ENCODE measurements around the gene ZHX3. TPM values are rescaled to one million over a fixed set of nuclear protein-coding genes. Genes with fewer than 3 reads are reported as not detected.

ZHX3 gene, protein sequence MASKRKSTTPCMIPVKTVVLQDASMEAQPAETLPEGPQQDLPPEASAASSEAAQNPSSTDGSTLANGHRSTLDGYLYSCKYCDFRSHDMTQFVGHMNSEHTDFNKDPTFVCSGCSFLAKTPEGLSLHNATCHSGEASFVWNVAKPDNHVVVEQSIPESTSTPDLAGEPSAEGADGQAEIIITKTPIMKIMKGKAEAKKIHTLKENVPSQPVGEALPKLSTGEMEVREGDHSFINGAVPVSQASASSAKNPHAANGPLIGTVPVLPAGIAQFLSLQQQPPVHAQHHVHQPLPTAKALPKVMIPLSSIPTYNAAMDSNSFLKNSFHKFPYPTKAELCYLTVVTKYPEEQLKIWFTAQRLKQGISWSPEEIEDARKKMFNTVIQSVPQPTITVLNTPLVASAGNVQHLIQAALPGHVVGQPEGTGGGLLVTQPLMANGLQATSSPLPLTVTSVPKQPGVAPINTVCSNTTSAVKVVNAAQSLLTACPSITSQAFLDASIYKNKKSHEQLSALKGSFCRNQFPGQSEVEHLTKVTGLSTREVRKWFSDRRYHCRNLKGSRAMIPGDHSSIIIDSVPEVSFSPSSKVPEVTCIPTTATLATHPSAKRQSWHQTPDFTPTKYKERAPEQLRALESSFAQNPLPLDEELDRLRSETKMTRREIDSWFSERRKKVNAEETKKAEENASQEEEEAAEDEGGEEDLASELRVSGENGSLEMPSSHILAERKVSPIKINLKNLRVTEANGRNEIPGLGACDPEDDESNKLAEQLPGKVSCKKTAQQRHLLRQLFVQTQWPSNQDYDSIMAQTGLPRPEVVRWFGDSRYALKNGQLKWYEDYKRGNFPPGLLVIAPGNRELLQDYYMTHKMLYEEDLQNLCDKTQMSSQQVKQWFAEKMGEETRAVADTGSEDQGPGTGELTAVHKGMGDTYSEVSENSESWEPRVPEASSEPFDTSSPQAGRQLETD
- 10 to 100 TPM; 10.4 to 10.5 TPM for total RNA-seq
- polyA plus RNA-seq = 10 to 100 TPM in 1 of 3 donors, 1 to 10 TPM in 2; 3.3 to 14.4 (median 5.0) TPM
- total RNA-seq = 14.0 to 25.6 (median 20.2) reads per million in 6 experiments

DNA sequence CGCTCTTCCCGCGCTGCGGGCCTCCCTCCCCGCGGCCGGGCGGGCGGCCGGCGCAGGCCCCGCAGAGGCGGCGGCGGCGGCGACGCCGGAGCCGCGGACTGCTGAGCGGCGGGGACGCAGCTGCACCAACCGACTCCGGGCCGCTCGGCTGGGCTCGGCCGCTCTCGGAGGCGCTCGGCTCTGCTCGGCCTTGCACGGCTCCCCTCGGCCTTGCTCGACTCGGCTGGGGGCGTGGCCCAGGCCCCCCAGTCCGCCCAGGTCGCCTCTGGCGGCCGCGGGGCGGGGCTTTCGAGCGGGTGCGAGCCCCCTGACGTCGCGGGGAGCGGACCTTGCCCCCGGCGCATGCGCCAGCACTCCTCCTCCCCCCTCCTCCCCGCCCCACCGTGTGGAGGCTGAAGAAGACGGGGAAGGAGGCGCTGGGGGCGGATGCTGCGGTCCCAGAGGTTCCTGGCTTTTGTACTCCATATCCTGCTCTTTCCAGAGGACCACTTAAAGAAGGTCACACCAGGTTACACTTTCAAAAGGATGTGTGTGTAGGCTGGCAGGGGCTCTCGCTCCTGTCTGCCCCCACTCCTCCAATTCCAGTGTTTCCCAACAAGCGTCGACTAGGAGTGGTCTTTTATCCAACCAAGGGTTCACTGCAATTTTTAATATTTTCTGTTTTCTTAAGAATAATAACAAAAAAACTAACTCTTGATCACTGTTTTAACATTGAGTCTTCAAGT is at the start of gene ZHX3:
Gene ZHX3 (minus strand): TSS at position 186 of the 725 bp plus-strand sequence. CDS start 112,815 bp downstream, outside the sequence.
- ATAC-seq (peak; percentile 96 to 97), DNase-seq (peak; percentile 93 to 99 (median 97))
- Mint-ChIP-seq H3K9me3 (no peaks in the 10 kb centered on the region), H3K27me3 (no peaks in the 10 kb centered on the region), H3K4me1 (peaks cover 9 to 24% (median 21%) of the 10 kb centered on the region in 4 donors), H3K36me3 (no peaks in the 10 kb centered on the region), H3K4me3 (peak within 1 kb of the TSS; percentile 83 to 95 (median 88)), H3K27ac (peak within 1 kb of the TSS; percentile 73 to 92 (median 82))
- POLR2A ChIA-PET = interaction anchor here (0.7 to 1.4 kb wide), 4 partner anchors 12 to 183 kb away, joined by 3 to 8 read pairs (median 4); no protein-coding TSS in a partner anchor

DNA sequence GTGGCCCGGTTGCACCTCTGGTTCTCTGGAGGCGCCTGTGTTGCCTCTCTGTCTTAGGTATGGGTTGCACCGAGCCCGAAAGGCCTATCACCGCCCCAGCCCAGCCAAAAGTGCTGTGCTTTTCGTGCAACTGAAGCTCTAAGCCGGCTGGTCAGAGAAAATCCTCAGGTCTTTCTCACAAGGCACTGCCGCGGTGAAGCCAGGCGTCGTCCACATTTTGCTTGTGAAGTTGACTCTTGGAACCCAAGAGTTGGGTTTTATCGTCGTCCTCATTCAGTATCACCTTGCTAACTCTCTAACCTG is 49.8 kb upstream of the ZHX3 start:
- no peak overlapping the region for H3K27ac Mint-ChIP-seq
- peaks cover 0 to 14% (median 7%) of the 10 kb centered on the region in 3 donors for H3K36me3 Mint-ChIP-seq
- no peak for DNase-seq
- peaks cover 0 to 10% (median 8%) of the 10 kb centered on the region in 4 donors for H3K4me1 Mint-ChIP-seq
- H3K4me3 Mint-ChIP-seq = peak overlapping the region; percentile 46 to 70 (median 66)
- peaks cover 4 to 18% (median 9%) of the 10 kb centered on the region in 9 donors for H3K9me3 Mint-ChIP-seq
- peaks cover 12 to 47% (median 41%) of the 10 kb centered on the region in 5 donors for H3K27me3 Mint-ChIP-seq
- POLR2A ChIA-PET = no interaction called here
- ATAC-seq = no peak

DNA sequence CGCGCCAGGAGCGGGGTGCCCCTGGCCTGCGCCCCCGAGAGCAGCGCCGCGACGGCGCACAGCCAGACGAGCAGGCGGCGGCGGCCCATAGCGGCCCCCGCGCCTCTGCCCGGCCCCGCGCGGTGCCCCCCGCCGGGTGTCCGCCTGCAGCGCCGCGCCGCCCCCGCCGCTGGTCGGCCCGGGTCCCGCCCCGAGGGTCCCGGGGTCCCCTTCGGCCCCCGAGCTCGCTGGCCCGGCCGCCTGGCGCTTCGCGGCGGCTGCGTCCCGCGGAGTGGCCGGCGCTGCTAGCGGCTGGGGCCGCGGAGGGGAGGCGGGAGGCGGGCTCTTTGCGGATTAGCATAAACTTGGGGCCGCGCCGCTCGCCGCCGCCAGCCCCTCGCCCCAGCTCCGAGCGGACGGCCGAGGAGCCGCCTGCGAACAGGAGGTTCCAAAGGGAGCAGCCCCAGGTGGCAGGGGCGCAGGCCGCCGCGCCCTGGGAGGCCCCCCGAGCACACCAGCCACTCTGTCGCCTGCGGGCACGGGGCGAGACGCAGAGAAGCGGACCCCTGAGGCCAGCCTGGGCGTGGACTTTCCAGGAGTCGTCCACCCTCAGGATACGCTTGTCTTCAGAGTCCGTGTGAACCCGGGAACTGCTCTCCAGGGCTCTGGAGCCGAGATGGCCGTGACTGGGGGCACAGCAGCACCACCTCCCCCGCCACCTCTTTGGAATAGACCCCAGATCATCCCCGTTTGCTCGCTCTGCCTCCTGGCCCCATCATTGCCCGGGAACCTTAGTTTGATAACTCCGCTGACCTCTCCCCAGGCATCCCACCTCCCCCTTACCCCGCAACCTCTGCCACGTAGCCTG is 49.2 kb upstream of the ZHX3 start, which contains the start of gene EMILIN3:
Gene EMILIN3 (minus strand): TSS at position 273 of the 847 bp plus-strand sequence. CDS start 184 bp downstream, at position 89.
- ATAC-seq (no peak), DNase-seq (no peak)
- peaks cover 0 to 10% (median 8%) of the 10 kb centered on the region in 4 donors for H3K4me1 Mint-ChIP-seq
- peaks cover 12 to 47% (median 41%) of the 10 kb centered on the region in 5 donors for H3K27me3 Mint-ChIP-seq
- POLR2A ChIA-PET = no interaction called here
- peak within 1 kb of the TSS; percentile 46 to 70 (median 66) for H3K4me3 Mint-ChIP-seq
- no peak within 1 kb of the TSS for H3K27ac Mint-ChIP-seq
- H3K36me3 Mint-ChIP-seq = peaks cover 0 to 10% (median 7%) of the 10 kb centered on the region in 3 donors
- peaks cover 4 to 13% (median 8%) of the 10 kb centered on the region in 9 donors for H3K9me3 Mint-ChIP-seq

DNA sequence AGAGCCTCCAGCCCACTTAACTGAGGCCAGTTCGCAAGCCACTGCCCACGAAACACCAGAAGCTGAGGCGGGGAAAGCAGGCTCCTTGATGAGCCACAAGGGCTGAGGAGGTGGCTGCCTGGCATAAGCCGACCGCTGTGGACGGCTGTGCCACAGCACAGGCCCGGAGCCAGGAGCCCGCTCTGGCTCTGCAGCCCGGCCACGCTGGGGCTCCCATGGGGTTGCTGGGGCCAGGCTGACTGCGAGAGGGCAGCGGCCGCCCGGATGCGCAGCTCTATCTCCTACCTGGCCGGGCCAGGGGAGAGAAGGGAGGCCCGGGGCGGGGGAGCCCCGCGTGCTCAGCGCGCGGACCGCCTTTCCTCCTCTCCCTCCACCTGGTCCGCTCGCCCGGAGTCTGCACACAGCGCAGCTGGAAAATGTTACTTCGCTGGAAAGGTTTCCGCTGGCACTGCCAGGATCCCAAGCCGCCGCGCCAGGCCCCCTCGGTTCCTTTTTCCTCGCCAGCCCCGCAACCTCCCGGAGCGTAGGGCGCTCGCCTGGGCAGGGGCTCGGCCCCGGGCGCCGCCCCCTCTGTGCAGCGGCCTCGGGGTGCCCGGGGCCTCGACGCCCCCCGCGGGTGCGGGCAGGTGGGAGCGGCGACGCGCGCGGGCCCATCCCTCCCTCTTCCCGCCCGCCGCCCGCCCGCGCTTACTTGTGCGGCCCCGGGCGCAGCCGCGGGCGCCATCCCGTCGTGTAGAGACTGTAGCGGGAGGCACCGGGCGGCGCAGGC is 48.4 kb upstream of the ZHX3 start:
- Mint-ChIP-seq H3K9me3 (peaks cover 0 to 5% (median 1%) of the 10 kb centered on the region in 9 donors), H3K4me1 (peaks cover 0 to 10% (median 8%) of the 10 kb centered on the region in 4 donors), H3K36me3 (peaks cover 0 to 5% (median 1%) of the 10 kb centered on the region in 3 donors), H3K27ac (no peak overlapping the region), H3K4me3 (peak overlapping the region in 4 of 10 donors; percentile 18 to 52 (median 38)), H3K27me3 (peaks cover 10 to 47% (median 36%) of the 10 kb centered on the region in 5 donors)
- POLR2A ChIA-PET = no interaction called here
- no peak for DNase-seq
- ATAC-seq = peak; percentile 20 to 23

DNA sequence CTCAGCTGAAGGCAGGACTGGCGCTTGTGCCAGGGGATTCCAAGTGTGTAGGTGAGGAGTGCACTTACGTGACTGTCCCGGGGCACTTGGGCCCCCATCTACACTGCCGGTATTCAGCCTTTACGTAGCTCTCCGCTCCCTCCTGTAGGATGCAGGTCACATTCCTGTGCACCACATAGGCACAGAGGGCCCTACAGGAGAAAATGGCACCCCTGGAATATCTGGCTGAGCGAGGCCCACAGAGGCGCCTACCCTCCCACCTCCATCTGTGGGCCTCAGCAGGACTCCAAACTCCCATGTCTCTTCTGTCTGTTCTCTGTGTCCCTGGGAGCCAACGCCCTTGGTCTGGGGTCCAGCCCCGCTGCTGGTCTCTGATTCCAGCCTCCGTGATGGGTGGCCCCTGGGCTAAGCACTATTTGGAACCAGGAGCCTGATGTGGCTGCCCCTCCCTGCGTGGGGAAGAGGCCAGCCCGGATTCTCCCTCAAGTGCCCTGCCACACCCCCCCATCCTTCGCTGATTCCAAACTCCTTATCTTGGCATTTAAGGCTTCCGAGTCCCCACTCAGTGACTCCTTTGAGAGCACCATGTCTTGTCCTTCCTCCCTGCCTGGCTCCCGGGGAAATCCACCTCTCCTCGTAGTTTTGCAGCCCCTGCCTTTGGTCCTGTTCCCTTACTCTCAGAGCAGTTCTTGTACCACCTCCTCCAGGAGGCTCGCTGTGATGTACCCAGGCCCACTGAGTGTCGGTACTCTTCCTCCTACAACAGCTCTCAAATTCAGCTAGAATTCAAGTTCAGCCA is 47.6 kb upstream of the ZHX3 start:
- DNase-seq (no peak), ATAC-seq (no peak)
- Mint-ChIP-seq H3K27ac (peak overlapping the region in 1 of 10 donors; percentile 3), H3K36me3 (peaks cover 0 to 2% (median 0%) of the 10 kb centered on the region in 3 donors), H3K4me1 (peaks cover 0 to 10% (median 8%) of the 10 kb centered on the region in 4 donors), H3K27me3 (peaks cover 10 to 45% (median 36%) of the 10 kb centered on the region in 5 donors), H3K4me3 (peak overlapping the region in 4 of 10 donors; percentile 18 to 52 (median 38)), H3K9me3 (peaks cover 0 to 2% (median 0%) of the 10 kb centered on the region in 9 donors)
- POLR2A ChIA-PET = no interaction called here

DNA sequence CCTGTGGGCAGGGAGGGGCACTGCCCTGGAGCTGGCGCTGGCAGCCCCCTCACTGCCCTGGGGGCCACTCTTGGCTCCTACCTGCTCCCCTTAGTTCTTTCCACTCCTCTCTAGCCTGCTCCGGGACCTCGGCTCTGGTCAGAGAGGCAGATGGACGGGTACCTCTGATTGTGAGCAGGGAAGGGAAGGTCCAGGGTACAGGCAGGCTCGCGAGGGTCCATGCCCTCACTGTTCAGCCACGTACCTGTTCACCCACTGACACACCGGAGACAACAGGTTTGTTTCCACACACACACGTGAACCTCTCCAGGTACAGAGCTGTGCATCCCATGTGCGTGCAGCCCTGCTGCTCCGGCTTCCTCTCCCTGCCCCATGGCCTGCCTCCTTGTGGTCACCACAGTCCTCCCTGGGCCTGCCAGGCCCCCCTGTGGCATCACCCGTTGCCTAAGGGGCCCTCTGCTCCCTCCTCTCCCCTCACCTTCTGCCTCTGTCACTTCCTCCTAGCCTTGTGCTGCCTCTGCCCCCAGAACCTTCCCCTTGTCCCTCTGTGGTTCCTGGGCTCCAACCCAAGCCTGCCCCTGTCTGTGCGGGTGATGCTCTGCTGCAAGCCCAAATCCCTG is 46.8 kb upstream of the ZHX3 start:
- Mint-ChIP-seq H3K36me3 (no peaks in the 10 kb centered on the region), H3K27me3 (peaks cover 7 to 37% (median 30%) of the 10 kb centered on the region in 5 donors), H3K4me3 (no peak overlapping the region), H3K4me1 (peaks cover 0 to 10% (median 8%) of the 10 kb centered on the region in 4 donors), H3K27ac (no peak overlapping the region), H3K9me3 (no peaks in the 10 kb centered on the region)
- ATAC-seq (no peak), DNase-seq (no peak)
- POLR2A ChIA-PET = no interaction called here

DNA sequence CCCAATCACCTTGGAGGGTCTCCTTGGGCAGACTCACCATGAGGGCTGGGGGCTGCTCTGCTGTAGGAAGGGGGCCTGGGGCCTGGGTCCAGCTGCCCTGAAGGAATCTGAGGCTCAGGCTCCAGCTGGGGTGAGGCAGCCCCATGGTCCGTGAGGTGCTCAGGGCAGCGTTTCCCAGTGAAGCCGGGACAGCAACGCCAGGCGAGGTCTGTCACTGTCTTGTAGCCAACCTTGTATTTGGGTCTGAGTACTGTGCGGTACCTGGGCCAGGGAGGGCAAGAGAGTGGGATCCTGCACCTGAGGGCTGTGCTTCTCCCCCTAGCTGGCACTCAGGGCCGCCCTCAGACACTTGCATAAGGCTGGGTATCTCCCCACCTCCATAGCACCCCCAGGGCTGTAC is 46.1 kb upstream of the ZHX3 start:
- Mint-ChIP-seq H3K27ac (no peak overlapping the region), H3K4me3 (no peak overlapping the region), H3K36me3 (no peaks in the 10 kb centered on the region), H3K27me3 (peaks cover 7 to 29% (median 25%) of the 10 kb centered on the region in 5 donors), H3K4me1 (peaks cover 0 to 10% (median 8%) of the 10 kb centered on the region in 4 donors), H3K9me3 (no peaks in the 10 kb centered on the region)
- ATAC-seq (no peak), DNase-seq (no peak)
- POLR2A ChIA-PET = no interaction called here

GRCh38 chr20:41362748-41363140 is 45.2 kb upstream of the ZHX3 start:
- H3K4me3 Mint-ChIP-seq = no peak overlapping the region
- H3K36me3 Mint-ChIP-seq = no peaks in the 10 kb centered on the region
- peaks cover 0 to 9% (median 8%) of the 10 kb centered on the region in 4 donors for H3K4me1 Mint-ChIP-seq
- DNase-seq (no peak), ATAC-seq (no peak)
- H3K9me3 Mint-ChIP-seq = no peaks in the 10 kb centered on the region
- POLR2A ChIA-PET = no interaction called here
- H3K27me3 Mint-ChIP-seq = peaks cover 7 to 23% (median 20%) of the 10 kb centered on the region in 5 donors
- H3K27ac Mint-ChIP-seq = no peak overlapping the region

GRCh38 chr20:41361757-41362747 is 44.5 kb upstream of the ZHX3 start:
- POLR2A ChIA-PET = no interaction called here
- DNase-seq = no peak
- Mint-ChIP-seq H3K36me3 (no peaks in the 10 kb centered on the region), H3K4me3 (no peak overlapping the region), H3K4me1 (peaks cover 0 to 2% (median 1%) of the 10 kb centered on the region in 4 donors), H3K27me3 (peaks cover 3 to 16% (median 13%) of the 10 kb centered on the region in 5 donors), H3K27ac (no peak overlapping the region), H3K9me3 (no peaks in the 10 kb centered on the region)
- ATAC-seq = no peak
